ENCODE results near the gene DGKI.
"Not testable (repeated sequence)": the region's sequence is repeated elsewhere in the genome, so short reads cannot be mapped to it uniquely, and the experiment has no call there.

The DGKI gene

DNA sequence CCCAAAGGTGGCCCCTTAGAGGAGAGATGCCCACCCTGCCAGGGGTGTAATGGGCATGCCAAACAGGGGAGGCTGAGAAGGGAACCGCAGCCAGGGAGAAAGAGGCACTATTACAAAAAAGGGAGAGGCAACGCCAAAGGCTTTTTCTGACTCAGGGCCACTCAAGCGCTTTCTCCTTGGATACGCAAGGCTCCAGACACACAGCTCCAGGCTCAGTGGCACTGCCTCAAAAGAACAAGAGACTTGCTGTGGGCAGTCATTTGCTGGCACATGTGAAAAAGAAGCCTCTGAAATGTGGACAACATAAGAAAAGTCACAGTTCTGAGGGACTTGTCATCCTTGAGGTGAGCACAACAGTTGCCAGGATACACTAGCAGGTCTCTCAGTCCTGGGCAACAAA is 128.4 kb downstream of the DGKI start:
- in situ Hi-C loops (cut with HindIII; ENCODE audit: low pct_ligation_motif_present, low sequenced_read_pairs): no loop called here
- H3K36me3 ChIP-seq (replicated peaks): no peaks in the 10 kb centered on the region
- H3K27ac ChIP-seq: no peak overlapping the region
- no peaks in the 10 kb centered on the region for H3K27me3 ChIP-seq (replicated peaks)
- TF ChIP-seq, protein P1, sequence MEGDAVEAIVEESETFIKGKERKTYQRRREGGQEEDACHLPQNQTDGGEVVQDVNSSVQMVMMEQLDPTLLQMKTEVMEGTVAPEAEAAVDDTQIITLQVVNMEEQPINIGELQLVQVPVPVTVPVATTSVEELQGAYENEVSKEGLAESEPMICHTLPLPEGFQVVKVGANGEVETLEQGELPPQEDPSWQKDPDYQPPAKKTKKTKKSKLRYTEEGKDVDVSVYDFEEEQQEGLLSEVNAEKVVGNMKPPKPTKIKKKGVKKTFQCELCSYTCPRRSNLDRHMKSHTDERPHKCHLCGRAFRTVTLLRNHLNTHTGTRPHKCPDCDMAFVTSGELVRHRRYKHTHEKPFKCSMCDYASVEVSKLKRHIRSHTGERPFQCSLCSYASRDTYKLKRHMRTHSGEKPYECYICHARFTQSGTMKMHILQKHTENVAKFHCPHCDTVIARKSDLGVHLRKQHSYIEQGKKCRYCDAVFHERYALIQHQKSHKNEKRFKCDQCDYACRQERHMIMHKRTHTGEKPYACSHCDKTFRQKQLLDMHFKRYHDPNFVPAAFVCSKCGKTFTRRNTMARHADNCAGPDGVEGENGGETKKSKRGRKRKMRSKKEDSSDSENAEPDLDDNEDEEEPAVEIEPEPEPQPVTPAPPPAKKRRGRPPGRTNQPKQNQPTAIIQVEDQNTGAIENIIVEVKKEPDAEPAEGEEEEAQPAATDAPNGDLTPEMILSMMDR (IDR thresholded peaks at IDR 0.05; ENCODE audit: low read depth, low read length, missing control alignments): no peak
- no peak for DNase-seq
- no peak overlapping the region for H3K4me3 ChIP-seq (ENCODE audit: low read depth, low read length)

DNA sequence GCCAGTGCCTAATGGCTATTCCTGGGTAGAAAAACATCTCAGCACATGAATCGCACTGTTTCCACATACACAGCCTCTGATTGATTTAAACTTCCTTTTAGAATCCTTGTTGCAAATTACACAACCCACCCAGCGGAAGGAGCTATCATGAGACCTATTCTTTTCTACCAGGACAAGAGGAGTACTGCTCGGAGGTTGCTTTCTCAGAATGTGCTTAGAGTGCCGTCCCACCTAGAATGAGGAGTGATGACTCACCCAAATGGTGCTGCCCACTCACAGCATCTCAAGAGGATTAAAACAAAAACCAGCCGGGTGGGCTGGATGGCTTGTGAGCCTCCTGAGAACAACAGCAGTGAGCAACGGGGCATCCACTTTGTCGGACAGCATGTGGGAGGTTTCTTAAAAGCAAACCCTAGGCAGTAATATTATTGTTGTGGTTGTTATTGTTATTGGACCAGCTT is 128.9 kb downstream of the DGKI start:
- in situ Hi-C loops (cut with HindIII; ENCODE audit: low pct_ligation_motif_present, low sequenced_read_pairs): no loop called here
- DNase-seq: peak; percentile 50
- TF ChIP-seq, protein P1 (IDR thresholded peaks at IDR 0.05; ENCODE audit: low read depth, low read length, missing control alignments): no peak
- Histone ChIP-seq H3K36me3 (replicated peaks) (no peaks in the 10 kb centered on the region), H3K4me3 (ENCODE audit: low read depth, low read length) (peak overlapping the region; percentile 6), H3K27me3 (replicated peaks) (no peaks in the 10 kb centered on the region), H3K27ac (no peak overlapping the region)

DNA sequence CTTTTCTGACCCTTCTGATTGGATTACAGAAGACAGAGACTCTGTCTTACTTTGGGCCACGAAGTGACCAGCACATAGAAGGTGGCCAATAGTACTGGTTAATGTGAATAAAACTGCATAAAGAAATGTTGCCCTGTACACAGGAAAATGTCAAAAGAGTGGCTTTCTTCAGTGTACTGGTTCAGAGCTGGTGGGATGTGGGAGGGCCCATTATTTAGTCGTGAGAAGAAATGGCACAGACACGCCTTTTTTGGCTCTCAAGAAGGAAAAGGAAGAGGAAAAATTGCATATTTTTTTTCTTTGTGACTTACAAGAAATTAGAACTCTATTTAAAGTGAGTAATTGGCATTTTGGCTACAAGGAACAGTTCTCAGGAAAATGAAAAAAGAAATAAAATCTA is 129.7 kb downstream of the DGKI start:
- Histone ChIP-seq H3K4me3 (ENCODE audit: low read depth, low read length) (no peak overlapping the region), H3K36me3 (replicated peaks) (no peaks in the 10 kb centered on the region), H3K27ac (no peak overlapping the region), H3K27me3 (replicated peaks) (no peaks in the 10 kb centered on the region)
- DNase-seq: no peak
- in situ Hi-C loops (cut with HindIII; ENCODE audit: low pct_ligation_motif_present, low sequenced_read_pairs): no loop called here
- TF ChIP-seq, protein P1 (IDR thresholded peaks at IDR 0.05; ENCODE audit: low read depth, low read length, missing control alignments): no peak

DNA sequence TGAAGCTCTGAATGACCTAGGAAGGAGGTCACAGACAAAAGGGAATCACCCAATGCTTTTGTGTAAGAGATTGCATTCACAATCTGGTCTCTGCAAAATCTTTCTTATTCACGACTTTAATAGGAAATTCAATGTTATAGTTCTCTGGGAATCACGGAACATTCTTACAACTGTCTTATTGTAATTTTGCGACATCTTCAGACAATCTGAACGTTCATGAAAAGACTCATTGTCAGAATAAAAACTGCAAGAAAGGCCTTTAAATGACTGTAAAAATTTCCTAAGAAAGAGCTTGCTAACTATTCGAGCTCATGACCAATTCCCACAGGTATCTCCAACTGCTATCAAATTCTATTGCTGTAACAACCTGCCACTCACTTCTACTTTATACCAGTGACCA is 130.7 kb downstream of the DGKI start:
- H3K4me3 ChIP-seq (ENCODE audit: low read depth, low read length): no peak overlapping the region
- in situ Hi-C loops (cut with HindIII; ENCODE audit: low pct_ligation_motif_present, low sequenced_read_pairs): no loop called here
- no peak overlapping the region for H3K27ac ChIP-seq
- no peak for DNase-seq
- TF ChIP-seq, protein P1 (IDR thresholded peaks at IDR 0.05; ENCODE audit: low read depth, low read length, missing control alignments): no peak
- H3K36me3 ChIP-seq (replicated peaks): no peaks in the 10 kb centered on the region
- no peaks in the 10 kb centered on the region for H3K27me3 ChIP-seq (replicated peaks)

DNA sequence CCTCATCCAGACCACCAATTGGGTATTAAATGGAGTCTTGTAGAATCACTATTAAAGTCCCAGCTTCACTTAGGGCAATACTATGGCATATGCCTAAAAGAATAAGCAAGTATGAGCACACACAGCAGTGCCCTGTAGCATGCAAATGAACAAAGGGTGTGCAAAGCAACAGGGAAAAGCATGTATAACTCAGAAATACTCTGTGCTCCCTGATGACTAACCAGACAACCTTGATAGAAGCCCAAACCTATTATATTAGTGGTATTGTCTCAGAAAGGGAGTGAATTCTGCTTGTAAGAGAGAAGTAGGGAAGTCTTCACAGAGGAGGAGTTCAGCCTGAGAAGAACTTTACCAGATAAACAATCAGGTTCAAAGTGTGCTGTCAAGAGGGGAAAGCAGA is 131.2 kb downstream of the DGKI start:
- Histone ChIP-seq H3K27ac (no peak overlapping the region), H3K4me3 (ENCODE audit: low read depth, low read length) (no peak overlapping the region), H3K36me3 (replicated peaks) (no peaks in the 10 kb centered on the region), H3K27me3 (replicated peaks) (no peaks in the 10 kb centered on the region)
- TF ChIP-seq, protein P1 (IDR thresholded peaks at IDR 0.05; ENCODE audit: low read depth, low read length, missing control alignments): no peak
- DNase-seq: no peak
- in situ Hi-C loops (cut with HindIII; ENCODE audit: low pct_ligation_motif_present, low sequenced_read_pairs): no loop called here

DNA sequence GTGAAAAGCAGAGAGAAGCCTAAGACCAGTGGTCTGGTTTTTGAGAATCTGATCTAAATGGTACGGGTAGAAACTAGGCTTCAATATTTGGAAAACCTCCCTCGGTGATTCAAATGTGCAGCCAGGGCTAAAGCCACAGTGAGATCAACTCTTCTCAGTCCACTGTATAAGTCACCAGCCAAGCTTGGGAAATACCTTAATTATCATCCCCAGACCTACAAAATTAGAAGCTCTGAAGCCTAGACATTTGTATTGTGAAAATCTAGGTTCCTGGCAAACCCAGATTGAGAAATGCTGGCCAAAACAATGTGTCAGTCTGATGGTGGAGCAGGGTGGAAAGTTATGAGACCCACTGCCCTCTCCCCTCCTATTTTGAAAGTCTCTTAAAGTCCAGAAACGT is 131.7 kb downstream of the DGKI start:
- Histone ChIP-seq H3K27me3 (replicated peaks) (no peaks in the 10 kb centered on the region), H3K36me3 (replicated peaks) (no peaks in the 10 kb centered on the region), H3K27ac (no peak overlapping the region), H3K4me3 (ENCODE audit: low read depth, low read length) (no peak overlapping the region)
- in situ Hi-C loops (cut with HindIII; ENCODE audit: low pct_ligation_motif_present, low sequenced_read_pairs): no loop called here
- TF ChIP-seq, protein P1 (IDR thresholded peaks at IDR 0.05; ENCODE audit: low read depth, low read length, missing control alignments): no peak
- DNase-seq: no peak

DNA sequence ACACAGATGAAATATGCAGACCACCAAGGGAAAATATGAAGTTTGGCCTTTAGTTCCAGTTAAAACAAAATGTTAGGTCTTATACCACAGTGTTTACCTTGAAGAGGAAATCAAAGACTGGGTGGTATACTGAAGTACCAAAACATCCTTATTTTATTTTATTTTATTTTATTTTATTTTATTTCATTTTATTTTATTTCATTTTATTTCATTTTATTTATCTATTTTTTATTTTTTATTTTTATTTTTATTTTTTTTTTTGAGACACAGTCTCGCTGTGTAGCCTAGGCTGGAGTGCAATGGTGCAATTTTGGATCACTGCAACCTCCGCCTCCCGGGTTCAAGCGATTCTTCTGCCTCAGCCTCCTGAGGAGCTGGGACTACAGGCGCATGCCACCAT is 140.4 kb downstream of the DGKI start:
- H3K27ac ChIP-seq; DNase-seq; in situ Hi-C loops (cut with HindIII; ENCODE audit: low pct_ligation_motif_present, low sequenced_read_pairs); H3K4me3 ChIP-seq (ENCODE audit: low read depth, low read length); H3K27me3 ChIP-seq (replicated peaks); H3K36me3 ChIP-seq (replicated peaks): not testable (repeated sequence)

All from brain microvascular endothelial cell (primary cell).